ENCODE results near the gene SDHA.
"Not testable (repeated sequence)": the region's sequence is repeated elsewhere in the genome, so short reads cannot be mapped to it uniquely, and the experiment has no call there.

The SDHA gene

DNA sequence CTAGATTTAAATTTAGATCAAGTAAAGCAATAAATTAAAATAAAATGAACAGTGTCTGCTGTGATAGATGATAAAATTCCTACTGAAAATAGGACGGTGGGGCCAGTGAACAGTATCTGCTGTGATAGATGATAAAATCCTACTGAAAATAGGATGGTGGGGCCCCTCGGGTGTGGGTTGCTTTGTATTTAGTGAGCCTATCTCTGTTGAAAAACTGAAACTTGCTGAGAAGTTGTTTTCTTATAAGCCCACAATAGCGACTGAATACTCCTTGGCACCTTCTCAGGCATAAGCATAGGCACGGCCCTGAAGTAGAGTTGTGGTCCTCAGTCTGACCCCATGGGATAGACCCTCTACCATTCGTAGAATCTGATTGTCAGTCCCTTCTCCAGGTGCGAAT, 5.7 kb downstream of the SDHA start:
- DNase-seq = no peak

DNA sequence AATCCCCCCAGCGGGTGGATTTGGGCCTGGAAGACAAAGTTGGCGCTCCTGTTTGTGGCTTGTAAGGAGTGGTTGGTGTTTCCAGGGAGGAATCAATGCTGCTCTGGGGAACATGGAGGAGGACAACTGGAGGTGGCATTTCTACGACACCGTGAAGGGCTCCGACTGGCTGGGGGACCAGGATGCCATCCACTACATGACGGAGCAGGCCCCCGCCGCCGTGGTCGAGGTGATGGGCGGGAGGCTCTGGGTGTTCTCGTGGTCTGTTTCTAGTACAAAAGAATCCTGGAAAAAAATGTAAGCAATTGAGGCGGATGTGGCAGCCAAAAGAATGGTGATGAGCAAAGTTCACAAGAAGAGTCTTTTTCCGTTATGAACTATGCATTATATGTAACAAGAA, 7.2 kb downstream of the SDHA start:
- DNase-seq = no peak

DNA sequence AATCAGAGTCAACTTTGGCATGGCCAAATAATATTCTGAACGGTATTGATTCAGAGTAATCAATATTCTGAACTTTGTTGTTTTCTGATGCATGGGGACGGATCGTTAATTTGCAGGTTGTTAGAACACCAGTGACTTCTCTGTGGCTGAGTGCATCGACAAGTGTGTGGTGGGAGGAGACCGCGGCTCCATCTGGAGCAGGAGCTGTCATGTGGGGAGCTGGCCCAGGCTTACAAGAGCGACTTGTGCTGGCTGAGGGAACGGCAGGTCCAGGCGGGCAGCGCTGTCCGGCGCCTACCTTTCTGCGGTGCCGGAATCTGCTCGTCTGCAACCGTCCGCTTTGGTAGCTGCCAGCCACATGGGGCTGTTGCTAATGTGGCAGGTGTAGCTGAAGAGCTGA, 9.3 kb downstream of the SDHA start:
- peak; percentile 3 for DNase-seq

DNA sequence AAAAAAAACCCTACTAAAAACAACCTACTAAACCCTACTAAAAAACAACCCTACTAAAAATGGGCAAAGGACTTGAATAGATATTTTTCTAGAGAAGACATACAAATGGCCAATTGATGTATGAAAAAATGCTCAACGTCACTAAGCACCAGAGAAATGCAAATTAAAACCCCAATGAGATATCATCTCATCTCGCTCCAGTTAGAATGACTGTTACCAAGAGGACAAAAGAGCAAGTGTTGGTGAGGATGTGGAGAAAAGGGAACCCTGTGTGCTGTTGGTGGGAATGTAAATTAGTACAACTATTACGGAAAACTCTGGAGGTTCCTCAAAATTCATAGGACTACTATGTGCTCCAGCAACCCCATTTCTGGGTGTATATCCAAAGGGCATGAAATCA, 10.8 kb downstream of the SDHA start:
- no peak for DNase-seq

DNA sequence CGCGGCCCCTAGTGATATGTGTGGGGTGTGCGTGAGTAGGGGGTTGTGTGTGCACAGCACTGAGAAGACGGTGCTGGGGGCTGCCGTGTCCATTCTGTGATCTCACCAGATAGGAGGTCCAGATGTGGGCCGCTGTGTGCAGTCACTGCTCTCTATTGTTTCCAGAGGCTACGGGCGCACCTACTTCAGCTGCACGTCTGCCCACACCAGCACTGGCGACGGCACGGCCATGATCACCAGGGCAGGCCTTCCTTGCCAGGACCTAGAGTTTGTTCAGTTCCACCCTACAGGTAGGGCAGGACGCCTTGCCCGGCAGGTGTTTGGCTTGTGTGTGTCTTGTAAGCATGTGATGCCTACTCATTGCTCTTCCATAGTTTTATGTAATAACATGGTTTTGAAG, 12.6 kb downstream of the SDHA start:
- DNase-seq = no peak

DNA sequence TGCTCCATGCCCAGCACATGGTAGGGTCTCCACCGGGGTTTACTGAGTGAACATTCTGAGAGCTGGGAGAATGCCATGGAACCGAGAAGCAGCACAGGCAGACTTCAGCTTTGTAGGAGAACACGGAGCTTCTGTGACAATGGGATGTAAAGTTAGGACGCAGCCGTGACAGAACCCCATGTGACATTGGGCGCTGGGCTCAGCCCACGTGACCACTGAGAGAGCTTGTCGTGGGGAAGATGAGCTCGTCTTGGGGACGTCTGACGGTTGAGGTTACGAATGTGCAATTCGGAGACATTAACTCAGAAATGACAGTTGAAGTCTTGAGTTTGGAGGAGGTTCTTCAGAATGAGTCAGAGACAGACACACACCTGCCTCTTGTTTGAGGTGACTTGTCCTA, 13.5 kb downstream of the SDHA start:
- DNase-seq = no peak

DNA sequence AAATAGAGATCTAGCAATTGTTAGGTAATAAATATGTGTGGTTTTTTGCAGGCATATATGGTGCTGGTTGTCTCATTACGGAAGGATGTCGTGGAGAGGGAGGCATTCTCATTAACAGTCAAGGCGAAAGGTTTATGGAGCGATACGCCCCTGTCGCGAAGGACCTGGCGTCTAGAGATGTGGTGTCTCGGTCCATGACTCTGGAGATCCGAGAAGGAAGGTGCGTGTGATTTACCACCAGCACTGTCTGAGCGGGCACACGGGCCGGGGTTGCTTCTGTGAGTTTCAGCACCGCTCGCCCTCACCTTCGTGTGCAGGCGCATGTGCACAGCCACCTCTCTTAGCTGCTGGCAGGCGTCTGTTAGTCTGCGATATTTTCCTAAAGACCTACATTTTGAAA, 15.3 kb downstream of the SDHA start:
- not testable (repeated sequence) for DNase-seq

DNA sequence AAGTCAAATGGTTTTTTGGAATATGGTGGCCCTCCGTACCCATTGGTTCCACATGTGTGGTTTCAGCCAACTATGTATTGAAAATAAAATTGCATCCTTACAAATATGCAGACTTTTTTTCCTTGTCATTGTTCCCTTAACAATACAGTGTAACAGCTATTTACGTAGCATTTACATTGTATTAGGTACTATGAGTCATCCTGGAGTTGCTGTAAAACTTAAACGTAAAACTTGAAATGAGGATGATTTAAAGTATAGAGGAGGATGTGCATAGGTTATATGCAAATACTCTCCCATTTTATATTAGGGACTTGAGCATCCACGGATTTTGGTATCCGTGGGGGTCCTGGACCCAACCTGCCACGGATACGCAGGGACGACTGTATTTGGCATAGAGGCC, 16.3 kb downstream of the SDHA start:
- no peak for DNase-seq

DNA sequence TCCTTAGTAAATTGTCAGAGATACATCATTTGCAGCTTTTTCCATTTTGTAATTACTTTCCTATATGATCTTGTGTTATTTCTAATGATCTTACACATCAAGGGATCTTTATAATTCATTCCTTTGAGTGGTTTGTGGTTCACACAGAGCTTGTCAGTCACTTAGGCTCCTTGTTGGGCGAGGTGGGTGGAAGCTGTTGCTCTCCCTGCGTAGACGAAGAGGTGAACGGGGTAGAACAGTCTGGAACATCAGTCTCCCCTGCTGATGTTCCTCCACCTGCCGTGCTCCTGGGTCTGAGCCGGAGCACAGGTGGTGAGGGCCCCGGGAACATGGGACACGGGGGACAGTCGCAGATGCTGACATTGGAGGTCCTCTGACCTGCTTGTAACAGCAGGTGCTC, 17.4 kb downstream of the SDHA start:
- DNase-seq = not testable (repeated sequence)

DNA sequence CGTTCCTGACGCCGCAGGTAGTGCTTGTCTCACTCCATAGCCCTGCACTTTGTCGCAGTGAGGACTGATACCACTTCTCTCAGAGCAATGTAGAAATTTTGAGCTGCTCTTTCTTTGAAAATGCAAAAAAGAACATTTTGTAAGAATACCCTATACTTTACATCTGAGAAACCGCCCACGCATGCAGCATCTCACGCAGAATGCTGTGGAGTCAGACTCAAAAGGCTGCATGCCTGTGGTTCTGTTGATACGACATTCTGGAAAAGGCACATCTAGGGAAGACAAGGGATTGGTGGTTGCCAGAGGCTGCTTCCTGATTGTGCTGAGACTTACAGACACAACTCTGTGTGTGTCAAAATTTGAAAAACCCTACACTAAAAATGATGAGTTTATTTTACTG, 19.8 kb downstream of the SDHA start:
- DNase-seq = not testable (repeated sequence)

DNA sequence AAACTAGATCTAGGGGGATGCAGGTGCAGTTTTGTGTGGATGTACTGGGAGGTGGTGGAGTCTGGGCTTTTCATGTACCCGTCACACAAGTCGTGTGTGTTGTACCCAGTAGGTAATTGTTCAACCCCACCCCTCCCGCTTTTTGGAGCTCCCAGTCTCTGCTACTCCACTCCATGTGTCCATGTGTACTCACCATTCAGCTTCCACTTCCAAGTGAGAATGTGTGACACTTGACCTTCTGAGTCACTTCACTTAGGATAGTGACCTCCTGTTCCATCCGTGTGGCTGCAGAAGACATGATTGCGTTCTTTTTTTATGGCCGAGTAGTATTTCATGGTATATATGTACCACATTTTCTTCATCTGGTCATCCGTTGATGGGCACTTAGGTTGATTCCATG, 22.4 kb downstream of the SDHA start:
- not testable (repeated sequence) for DNase-seq

DNA sequence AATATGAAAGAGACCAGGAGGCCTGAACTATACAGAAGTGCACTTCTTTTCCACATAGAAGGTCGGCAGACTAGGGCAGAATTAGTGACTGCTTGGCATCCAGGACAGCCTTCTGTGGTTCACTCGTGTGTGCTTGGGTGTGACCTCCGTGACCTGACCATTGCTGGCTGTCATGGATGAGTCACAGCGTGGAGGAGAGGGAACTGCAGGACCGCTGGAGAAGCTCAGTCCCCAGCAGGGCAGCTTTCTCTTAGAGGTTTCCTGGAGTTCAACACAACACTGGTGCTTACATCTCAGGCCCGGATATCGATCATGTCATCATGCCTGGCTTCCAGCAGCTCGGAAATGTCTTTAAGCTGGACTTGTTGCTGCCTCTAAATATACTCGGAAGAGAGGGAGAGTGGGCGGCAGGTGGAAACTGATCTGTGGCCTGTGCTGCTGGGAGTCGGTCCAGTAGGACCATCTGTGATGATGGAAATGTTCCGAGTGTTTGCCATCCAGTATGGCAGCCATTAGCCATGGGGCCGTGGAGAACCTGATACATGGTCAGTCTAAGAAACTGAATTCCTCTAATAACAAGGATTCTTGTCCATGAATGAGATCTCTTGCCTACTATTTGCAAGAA, 23.0 kb downstream of the SDHA start:
- DNase-seq = not testable (repeated sequence)

DNA sequence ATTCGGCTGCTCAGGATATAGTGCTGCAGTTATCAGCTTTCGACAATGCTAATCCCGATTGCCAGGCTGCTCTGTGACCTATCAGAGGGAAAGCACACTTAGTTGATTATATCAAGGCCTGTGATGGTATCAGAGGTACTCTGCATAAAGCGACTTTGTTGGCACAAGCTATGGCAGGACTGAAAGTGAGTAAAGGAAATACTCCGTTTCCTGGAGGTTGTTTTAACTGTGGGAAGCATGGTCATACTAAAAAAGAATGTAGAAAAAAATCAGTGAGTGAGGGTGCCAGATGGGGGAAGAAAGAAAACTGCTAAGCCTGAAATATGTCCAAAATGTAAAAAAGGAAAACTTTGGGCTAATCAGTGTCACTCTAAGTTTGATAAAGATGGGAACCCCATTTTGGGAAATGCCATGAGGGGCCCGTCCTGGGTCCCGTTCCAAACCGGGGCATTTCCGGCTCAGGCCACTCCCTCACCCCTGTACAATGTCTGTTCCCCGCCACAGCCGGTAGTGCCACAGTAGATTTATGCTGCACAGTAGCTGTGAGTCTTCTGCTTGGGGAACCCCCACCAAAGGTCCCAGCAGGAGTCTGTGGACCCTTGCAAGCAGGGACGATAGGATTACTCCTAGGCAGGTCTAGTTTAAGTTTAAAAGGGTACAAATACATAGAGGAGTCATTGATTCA, 25.7 kb downstream of the SDHA start:
- DNase-seq = not testable (repeated sequence)

DNA sequence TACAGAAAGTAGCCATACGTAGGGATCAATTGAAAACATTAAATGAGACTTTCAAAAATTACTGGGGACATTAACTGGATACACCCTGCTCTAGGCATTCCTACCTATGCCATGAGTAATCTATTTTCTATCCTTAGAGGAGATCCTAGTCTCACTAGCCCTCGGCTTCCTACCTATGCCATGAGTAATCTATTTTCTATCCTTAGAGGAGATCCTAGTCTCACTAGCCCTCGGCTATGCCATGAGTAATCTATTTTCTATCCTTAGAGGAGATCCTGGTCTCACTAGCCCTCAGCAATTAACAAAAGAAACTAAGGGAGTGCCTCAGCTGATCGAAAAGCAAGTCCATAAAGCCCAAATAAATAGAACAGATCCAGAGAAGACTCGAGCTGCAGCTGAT, 27.6 kb downstream of the SDHA start:
- not testable (repeated sequence) for DNase-seq

DNA sequence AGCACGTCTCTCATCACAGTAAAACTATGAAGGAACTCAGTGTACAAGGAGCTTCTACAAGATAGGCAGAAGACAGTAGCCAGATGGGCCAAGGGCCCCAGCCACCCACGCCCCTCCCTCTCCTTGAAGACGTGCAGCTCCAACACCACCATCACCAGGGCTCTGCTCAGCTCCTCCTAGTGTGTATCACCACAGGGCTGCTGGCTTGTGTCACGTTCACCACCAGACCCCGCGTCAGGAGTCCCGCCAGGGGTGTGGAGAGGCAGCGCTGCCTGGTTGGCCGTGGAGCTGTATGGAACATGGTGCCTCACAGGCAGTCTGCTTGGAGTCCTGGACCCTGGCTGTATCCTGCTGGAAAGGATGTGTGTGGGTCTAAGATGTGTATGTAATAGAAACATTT, 32.3 kb downstream of the SDHA start:
- DNase-seq = not testable (repeated sequence)

DNA sequence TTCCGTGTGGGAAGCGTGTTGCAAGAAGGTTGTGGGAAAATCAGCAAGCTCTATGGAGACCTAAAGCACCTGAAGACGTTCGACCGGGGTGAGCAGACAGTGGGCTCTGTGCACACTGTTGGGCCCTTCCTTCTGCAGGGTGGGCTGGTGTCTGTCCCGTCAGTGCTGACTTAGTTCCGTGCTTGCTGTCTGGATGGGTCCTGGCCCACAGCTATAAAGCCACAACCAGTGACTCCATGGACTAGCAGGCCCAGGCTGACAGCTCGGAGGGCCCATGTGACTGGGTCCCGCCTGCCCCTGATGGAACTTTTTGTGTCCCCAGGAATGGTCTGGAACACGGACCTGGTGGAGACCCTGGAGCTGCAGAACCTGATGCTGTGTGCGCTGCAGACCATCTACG, 32.9 kb downstream of the SDHA start:
- DNase-seq = not testable (repeated sequence)

DNA sequence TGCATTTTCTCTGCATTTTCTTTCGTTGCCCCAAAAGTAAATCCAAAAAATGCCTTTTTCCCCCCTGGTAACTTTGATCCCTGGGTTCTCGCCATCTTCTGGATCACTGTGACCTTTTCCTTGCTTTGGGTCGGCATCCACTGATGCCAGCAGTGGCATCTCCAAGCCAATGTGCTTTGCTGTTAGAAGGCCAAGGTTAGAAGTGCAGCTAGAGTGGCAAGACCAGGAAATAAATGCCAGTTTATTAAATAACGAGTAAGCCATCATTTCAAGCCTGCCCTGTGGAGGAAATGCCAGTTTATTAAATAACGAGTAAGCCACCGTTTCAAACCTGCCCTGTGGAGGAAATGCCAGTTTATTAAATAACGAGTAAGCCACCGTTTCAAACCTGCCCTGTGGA, 33.4 kb downstream of the SDHA start:
- not testable (repeated sequence) for DNase-seq

DNA sequence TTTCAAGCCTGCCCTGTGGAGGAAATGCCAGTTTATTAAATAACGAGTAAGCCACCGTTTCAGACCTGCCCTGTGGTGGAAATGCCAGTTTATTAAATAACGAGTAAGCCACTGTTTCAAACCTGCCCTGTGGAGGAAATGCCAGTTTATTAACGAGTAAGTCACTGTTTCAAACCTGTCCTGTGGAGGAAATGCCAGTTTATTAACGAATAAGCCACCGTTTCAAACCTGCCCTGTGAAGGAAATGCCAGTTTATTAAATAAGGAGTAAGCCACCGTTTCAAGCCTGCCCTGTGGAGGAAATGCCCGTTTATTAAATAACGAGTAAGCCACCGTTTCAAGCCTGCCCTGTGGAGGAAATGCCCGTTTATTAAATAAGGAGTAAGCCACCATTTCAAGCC, 33.9 kb downstream of the SDHA start:
- not testable (repeated sequence) for DNase-seq

DNA sequence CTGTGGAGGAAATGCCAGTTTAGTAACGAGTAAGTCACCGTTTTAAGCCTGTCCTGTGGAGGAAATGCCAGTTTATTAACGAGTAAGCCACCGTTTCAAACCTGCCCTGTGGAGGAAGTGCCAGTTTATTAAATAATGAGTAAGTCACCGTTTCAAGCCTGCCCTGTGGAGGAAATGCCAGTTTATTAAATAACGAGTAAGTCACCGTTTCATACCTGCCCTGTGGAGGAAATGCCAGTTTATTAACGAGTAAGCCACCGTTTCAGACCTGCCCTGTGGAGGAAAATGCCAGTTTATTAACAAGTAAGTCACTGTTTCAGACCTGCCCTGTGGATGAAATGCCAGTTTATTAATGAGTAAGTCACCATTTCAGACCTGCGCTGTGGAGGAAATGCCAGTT, 34.4 kb downstream of the SDHA start:
- no peak for DNase-seq

DNA sequence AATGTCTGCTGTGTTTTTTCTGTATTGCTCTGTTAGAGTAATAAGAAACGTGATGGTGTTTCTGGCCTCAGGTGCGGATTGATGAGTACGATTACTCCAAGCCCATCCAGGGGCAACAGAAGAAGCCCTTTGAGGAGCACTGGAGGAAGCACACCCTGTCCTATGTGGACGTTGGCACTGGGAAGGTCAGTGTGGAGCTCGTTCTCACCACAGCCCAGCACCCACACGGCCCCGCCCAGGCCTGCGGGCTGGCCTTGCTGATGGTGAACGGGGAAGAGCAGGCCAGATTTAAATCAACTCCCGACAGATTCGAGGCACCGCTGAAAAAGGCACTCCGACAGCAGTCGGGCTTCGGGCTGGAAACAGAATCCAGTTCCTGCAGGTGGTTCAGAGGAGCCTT, 36.2 kb downstream of the SDHA start:
- DNase-seq = not testable (repeated sequence)

DNA sequence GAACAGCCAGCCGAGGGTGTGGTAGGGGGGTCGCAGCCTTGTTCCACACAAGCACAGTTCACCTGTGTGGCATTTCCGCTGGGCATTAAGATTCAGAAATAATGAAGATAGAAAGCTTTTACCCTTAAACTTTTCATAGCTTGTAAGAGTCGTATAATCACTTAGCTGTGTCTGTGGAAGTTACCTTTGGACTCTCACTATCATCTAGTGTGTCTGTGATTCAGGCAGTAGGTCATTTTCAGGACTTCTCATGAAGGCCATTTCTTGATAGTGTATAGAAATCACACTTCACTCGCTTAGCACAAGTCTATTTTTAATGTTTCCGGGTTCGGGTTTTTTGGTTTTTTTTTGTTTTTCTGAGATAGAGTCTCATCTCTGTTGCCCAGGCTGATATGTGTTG, 37.0 kb downstream of the SDHA start:
- DNase-seq = not testable (repeated sequence)

DNA sequence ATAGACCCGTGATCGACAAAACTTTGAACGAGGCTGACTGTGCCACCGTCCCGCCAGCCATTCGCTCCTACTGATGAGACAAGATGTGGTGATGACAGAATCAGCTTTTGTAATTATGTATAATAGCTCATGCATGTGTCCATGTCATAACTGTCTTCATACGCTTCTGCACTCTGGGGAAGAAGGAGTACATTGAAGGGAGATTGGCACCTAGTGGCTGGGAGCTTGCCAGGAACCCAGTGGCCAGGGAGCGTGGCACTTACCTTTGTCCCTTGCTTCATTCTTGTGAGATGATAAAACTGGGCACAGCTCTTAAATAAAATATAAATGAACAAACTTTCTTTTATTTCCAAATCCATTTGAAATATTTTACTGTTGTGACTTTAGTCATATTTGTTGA, 38.2 kb downstream of the SDHA start:
- not testable (repeated sequence) for DNase-seq

DNA sequence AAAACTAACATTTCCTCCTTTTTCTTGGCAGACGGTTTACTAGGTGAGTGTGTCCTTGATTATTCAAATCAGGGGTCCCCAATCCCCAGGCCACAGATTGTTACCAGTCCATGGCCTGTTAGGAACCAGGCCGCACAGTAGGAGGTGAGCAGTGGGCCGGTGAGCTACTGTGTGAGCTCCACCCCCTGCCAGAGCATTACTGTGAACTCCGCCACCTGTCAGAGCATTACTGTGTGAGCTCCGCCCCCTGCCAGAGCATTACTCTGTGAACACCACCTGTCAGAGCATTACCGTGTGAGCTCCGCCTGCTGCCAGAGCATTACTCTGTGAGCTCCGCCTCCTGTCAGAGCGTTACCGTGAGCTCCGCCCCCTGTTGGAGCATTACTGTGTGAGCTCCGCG, 39.0 kb downstream of the SDHA start:
- no peak for DNase-seq

DNA sequence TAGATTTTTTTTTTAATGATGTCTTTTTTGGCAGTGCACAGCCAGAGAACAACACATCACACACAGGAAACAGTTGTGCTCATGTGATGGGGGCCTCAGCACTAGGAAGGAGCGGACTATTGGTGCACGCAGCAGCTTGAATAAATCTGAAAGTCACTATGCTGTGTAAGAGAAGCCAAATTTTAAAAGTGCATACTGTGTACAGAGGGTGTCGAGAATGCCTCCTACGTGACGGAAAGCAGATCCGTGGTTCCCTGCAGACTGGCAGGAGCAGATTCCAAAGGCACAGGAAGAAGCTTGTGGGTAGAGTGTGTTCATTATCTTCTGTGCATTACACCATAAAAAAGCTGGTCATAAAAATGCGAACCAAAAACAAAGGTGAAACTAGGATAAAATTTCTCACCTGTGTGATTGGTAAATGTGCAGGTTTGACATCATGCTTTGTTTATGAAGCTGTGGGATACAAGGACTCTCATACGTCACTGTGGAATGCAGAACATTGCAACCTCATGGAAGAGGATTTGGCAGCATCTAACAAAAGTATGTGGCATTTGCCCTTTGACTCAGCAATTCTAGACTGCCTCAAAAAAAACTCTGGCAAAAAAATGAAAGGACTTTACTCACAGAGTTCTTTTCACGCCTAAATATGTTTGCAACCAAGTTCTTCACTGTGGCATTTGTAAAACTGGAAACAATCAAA, 45.3 kb downstream of the SDHA start:
- DNase-seq = not testable (repeated sequence)
